ENCODE data around the gene PPARD. TPM values are rescaled to one million over a fixed set of nuclear protein-coding genes. Genes with fewer than 3 reads are reported as not detected.

Gene PPARD
- total RNA-seq, 4 donors from 2014 or later: 1.5 to 26.6 (median 7.8) TPM

GRCh38 chr6:35406711-35407485, 64.5 kb downstream of the PPARD start:
- no peak overlapping the region for H3K27ac ChIP-seq
- TF ChIP-seq POLR2A (IDR thresholded peaks at IDR 0.05): no peak
- TF ChIP-seq, protein P1, sequence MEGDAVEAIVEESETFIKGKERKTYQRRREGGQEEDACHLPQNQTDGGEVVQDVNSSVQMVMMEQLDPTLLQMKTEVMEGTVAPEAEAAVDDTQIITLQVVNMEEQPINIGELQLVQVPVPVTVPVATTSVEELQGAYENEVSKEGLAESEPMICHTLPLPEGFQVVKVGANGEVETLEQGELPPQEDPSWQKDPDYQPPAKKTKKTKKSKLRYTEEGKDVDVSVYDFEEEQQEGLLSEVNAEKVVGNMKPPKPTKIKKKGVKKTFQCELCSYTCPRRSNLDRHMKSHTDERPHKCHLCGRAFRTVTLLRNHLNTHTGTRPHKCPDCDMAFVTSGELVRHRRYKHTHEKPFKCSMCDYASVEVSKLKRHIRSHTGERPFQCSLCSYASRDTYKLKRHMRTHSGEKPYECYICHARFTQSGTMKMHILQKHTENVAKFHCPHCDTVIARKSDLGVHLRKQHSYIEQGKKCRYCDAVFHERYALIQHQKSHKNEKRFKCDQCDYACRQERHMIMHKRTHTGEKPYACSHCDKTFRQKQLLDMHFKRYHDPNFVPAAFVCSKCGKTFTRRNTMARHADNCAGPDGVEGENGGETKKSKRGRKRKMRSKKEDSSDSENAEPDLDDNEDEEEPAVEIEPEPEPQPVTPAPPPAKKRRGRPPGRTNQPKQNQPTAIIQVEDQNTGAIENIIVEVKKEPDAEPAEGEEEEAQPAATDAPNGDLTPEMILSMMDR (IDR thresholded peaks at IDR 0.05): no peak
- no peaks in the 10 kb centered on the region for H3K36me3 ChIP-seq
- no peak for DNase-seq
- no peaks in the 10 kb centered on the region for H3K4me1 ChIP-seq
- no peaks in the 10 kb centered on the region for H3K27me3 ChIP-seq
- H3K9me3 ChIP-seq: no peaks in the 10 kb centered on the region
- H3K4me3 ChIP-seq: no peak overlapping the region
- intact Hi-C loops (cut with DNase I; ENCODE audit: low total_unique reads): no loop called here

GRCh38 chr6:35409245-35409644, 66.9 kb downstream of the PPARD start:
- Histone ChIP-seq H3K4me1 (no peaks in the 10 kb centered on the region), H3K36me3 (no peaks in the 10 kb centered on the region), H3K9me3 (no peaks in the 10 kb centered on the region), H3K27ac (no peak overlapping the region), H3K4me3 (no peak overlapping the region), H3K27me3 (no peaks in the 10 kb centered on the region)
- no peak for TF ChIP-seq POLR2A (IDR thresholded peaks at IDR 0.05)
- TF ChIP-seq, protein P1 (IDR thresholded peaks at IDR 0.05): no peak
- DNase-seq: no peak
- intact Hi-C loops (cut with DNase I; ENCODE audit: low total_unique reads): no loop called here

DNA sequence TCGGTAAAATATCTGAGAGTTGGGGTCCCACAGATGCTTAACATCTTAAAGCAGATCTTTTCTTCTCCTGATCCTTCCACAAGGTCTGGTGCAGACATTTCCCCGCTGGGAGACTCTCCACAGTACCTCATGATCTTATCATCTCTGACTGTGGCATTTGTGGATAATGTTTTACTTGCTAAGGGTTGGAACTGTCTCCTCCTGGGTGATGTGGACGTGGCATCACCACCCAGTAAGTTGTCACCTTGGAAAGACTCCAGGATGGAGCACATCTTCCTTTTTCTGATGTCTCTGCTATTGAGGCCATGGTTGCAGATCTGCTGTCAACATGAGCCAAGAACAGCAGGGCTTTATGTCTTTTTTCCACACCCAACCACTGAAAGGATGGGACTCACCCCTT, 67.8 kb downstream of the PPARD start:
- no peaks in the 10 kb centered on the region for H3K4me1 ChIP-seq
- intact Hi-C loops (cut with DNase I; ENCODE audit: low total_unique reads): no loop called here
- no peak for DNase-seq
- no peaks in the 10 kb centered on the region for H3K9me3 ChIP-seq
- no peaks in the 10 kb centered on the region for H3K27me3 ChIP-seq
- H3K4me3 ChIP-seq: no peak overlapping the region
- H3K27ac ChIP-seq: no peak overlapping the region
- no peaks in the 10 kb centered on the region for H3K36me3 ChIP-seq
- no peak for TF ChIP-seq POLR2A (IDR thresholded peaks at IDR 0.05)
- TF ChIP-seq, protein P1 (IDR thresholded peaks at IDR 0.05): no peak

DNA sequence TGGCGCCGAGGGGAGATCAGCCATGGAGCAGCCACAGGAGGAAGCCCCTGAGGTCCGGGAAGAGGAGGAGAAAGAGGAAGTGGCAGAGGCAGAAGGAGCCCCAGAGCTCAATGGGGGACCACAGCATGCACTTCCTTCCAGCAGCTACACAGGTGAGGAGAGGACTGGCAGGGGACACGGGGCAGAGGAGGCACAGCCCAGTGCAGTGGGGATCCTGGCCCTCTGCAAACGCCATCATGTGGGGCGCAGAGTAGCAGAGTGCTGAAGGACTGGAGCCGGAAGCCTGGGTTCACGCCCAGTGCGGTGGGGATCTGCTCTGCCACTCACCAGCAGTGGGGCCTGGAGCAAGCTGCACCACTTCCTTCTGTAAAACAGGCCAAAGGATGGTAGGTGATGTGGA, 68.7 kb downstream of the PPARD start:
- H3K36me3 ChIP-seq: no peaks in the 10 kb centered on the region
- no peak overlapping the region for H3K27ac ChIP-seq
- no peak overlapping the region for H3K4me3 ChIP-seq
- DNase-seq: no peak
- intact Hi-C loops (cut with DNase I; ENCODE audit: low total_unique reads): no loop called here
- H3K27me3 ChIP-seq: no peaks in the 10 kb centered on the region
- no peaks in the 10 kb centered on the region for H3K4me1 ChIP-seq
- no peak for TF ChIP-seq POLR2A (IDR thresholded peaks at IDR 0.05)
- TF ChIP-seq, protein P1 (IDR thresholded peaks at IDR 0.05): no peak
- H3K9me3 ChIP-seq: no peaks in the 10 kb centered on the region

GRCh38 chr6:35412102-35412501, 69.7 kb downstream of the PPARD start:
- DNase-seq: no peak
- no peak overlapping the region for H3K27ac ChIP-seq
- H3K4me1 ChIP-seq: no peaks in the 10 kb centered on the region
- no peak overlapping the region for H3K4me3 ChIP-seq
- TF ChIP-seq POLR2A (IDR thresholded peaks at IDR 0.05): no peak
- TF ChIP-seq, protein P1 (IDR thresholded peaks at IDR 0.05): no peak
- H3K36me3 ChIP-seq: no peaks in the 10 kb centered on the region
- no peaks in the 10 kb centered on the region for H3K27me3 ChIP-seq
- intact Hi-C loops (cut with DNase I; ENCODE audit: low total_unique reads): no loop called here
- no peaks in the 10 kb centered on the region for H3K9me3 ChIP-seq

Data from uterus (tissue), 4 donors.